OCI-LY3 (cell line): ENCODE data around the gene PLEKHB2.

ENCODE experiments used
- EZH2phosphoT487 ChIP-seq: fragments of 200-600 bp; shearing (Covaris generic); IDR thresholded peaks from 2 replicates; pipeline ENCODE4 v1.6.1; 2018; ENCODE audit warnings: antibody characterized with exemption, mixed run types, low read depth
- TF ChIP-seq, protein P1 (sequence below): fragments of 200-600, 300-600 bp; sonication (generic); IDR thresholded peaks from 2 replicates; pipeline ENCODE4 v1.5.1; 2014; ENCODE audit warnings: antibody characterized with exemption, low read length, low read depth

DNA sequence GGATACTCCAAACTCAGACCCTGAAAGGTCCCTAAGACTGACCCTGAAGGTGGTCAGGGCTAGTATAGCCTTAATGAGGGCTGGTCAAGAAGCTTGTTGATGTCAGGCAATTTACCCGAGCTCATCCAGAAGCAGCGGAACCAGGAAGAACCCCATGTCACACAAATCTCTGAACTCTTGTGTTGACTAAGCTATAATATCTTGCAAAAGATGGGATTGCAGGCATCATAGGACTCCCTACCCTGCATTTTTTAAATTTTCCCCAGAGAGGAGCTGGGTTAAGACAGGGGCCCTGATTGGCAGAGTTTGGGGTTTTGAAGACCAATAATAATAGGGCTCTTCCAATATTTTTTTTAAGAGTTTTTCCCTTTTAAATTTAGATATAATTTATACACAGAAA, 2.0 kb upstream of the PLEKHB2 start:
- TF ChIP-seq, protein P1, sequence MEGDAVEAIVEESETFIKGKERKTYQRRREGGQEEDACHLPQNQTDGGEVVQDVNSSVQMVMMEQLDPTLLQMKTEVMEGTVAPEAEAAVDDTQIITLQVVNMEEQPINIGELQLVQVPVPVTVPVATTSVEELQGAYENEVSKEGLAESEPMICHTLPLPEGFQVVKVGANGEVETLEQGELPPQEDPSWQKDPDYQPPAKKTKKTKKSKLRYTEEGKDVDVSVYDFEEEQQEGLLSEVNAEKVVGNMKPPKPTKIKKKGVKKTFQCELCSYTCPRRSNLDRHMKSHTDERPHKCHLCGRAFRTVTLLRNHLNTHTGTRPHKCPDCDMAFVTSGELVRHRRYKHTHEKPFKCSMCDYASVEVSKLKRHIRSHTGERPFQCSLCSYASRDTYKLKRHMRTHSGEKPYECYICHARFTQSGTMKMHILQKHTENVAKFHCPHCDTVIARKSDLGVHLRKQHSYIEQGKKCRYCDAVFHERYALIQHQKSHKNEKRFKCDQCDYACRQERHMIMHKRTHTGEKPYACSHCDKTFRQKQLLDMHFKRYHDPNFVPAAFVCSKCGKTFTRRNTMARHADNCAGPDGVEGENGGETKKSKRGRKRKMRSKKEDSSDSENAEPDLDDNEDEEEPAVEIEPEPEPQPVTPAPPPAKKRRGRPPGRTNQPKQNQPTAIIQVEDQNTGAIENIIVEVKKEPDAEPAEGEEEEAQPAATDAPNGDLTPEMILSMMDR = no peak
- TF ChIP-seq EZH2phosphoT487 = no peak
